AG09319 (cell line): Measurements from ENCODE around the gene SCT.

Experiments
- DNase-seq: peaks from one replicate; pipeline ENCODE4 v3.0.0-alpha.2; 2010; ENCODE audit warnings: low read depth; ENCODE audit errors: extremely low read depth
- TF ChIP-seq, protein P1 (sequence below): IDR thresholded peaks from 2 replicates; pipeline ENCODE4 v1.5.1; 2011; ENCODE audit warnings: low read depth, mild to moderate bottlenecking, inconsistent platforms, low read length, moderate library complexity

Gene SCT

GRCh38 chr11:597166-597725, 29.7 kb downstream of the SCT start:
- TF ChIP-seq, protein P1, sequence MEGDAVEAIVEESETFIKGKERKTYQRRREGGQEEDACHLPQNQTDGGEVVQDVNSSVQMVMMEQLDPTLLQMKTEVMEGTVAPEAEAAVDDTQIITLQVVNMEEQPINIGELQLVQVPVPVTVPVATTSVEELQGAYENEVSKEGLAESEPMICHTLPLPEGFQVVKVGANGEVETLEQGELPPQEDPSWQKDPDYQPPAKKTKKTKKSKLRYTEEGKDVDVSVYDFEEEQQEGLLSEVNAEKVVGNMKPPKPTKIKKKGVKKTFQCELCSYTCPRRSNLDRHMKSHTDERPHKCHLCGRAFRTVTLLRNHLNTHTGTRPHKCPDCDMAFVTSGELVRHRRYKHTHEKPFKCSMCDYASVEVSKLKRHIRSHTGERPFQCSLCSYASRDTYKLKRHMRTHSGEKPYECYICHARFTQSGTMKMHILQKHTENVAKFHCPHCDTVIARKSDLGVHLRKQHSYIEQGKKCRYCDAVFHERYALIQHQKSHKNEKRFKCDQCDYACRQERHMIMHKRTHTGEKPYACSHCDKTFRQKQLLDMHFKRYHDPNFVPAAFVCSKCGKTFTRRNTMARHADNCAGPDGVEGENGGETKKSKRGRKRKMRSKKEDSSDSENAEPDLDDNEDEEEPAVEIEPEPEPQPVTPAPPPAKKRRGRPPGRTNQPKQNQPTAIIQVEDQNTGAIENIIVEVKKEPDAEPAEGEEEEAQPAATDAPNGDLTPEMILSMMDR: no peak
- DNase-seq: no peak

DNA sequence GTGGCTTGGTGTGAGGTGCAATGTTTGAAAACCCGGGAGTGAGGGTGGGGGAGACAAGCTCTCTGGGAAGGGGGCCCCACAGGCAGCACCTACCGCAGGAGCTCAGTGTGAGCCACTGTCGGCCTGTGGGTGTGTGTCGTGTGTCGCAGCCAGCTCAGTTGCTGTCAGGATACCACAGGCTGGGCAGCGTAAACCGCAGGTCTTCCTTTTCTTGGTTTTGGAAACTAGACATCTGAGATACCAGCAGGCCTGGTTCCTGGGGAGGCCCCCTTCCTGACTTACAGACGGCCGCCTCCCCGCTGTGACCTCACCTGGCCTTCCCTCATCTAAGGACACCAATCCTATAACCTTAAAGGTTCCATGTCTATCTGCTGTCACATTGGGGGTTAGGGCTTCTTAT, 30.6 kb downstream of the SCT start:
- no peak for DNase-seq
- TF ChIP-seq, protein P1: no peak

GRCh38 chr11:595400-595799, 31.6 kb downstream of the SCT start:
- TF ChIP-seq, protein P1: no peak
- no peak for DNase-seq

DNA sequence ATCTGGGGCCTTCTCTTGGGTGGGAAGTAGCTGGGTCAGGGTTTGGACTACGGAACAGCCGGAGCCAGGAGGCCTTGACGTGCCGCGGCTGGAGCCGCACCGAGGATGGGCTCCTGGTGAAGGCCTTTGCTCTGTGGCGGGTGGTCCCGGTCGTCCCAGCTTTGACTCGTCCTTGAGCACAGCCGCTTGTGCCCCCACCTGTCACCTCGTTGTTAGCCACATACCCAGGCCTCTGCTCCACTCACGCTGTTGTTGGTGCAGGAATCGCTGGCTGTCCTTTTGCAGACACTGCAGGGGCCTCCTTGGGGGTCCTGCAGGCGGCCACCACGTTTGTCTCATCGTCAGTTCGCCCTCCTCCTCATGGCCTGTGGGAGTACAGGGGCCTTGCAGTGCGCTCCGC, 33.6 kb downstream of the SCT start:
- TF ChIP-seq, protein P1: no peak
- no peak for DNase-seq

DNA sequence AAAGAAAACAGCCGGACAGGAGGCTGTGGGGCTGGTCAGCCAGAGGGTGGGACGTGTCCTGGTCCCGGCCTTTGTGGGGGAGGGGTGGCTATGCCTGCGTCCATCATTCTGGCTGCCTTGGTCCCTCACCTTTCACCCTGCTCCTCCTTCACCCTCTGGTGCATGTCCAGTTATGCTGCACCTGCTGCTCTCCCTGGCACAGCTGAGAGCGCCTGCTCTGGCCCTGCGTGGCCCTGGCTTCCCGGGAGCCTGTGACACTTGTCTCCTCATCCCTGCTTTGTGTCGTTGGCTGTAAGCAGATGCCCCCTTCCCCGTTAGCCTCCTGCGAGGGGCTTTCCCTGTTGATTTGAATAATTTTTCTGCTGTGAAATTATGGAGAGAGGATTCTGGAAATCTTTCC, 34.1 kb downstream of the SCT start:
- TF ChIP-seq, protein P1: no peak
- DNase-seq: no peak

GRCh38 chr11:592501-592900, 34.5 kb downstream of the SCT start:
- TF ChIP-seq, protein P1: no peak
- DNase-seq: no peak

DNA sequence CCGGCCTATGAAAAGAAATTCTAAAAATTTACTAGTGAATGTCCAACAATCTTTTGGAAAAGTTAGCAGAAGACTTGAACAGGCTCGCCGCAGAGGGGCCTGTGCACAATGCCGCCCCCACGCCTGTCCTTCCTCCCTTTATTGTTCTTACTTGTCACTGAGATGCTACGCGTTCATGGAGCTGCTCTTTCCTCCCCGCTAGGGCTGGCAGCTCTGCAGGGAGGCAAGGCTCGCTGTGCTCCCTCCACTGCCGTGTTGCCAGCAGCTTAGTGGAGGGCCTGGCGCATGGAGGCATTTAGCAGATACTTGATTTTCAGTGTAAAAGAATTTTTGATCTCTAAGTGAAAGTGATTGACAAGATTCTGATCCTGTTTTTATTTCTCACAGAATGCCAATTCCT, 36.0 kb downstream of the SCT start:
- TF ChIP-seq, protein P1: no peak

More for the DNA sequence above, 36.0 kb downstream of the SCT start:
- DNase-seq: no peak
